Activated CD4-positive, alpha-beta T cell treated with anti-CD3 and anti-CD28 coated beads, Interleukin-2, amount 10 ng/mL, durations not matched to agents 7 days and 5 days (primary cell): Measurements from ENCODE around the gene COMMD3. TPM values are rescaled to one million over a fixed set of nuclear protein-coding genes. Genes with fewer than 3 reads are reported as not detected.

ENCODE experiments used
- CTCF ChIA-PET: fragments of 350-600 bp; sonication (Branson Sonifier 250); formaldehyde crosslinking; loops from one replicate; lab custom pipeline; 2021; ENCODE audit warnings: antibody characterized with exemption; lab: Charles Lee
- POLR2A ChIA-PET: fragments of 350-600 bp; sonication (Branson Sonifier 250); formaldehyde crosslinking; loops from one replicate; lab custom pipeline; 2021; ENCODE audit warnings: antibody characterized with exemption; lab: Charles Lee
- DNase-seq: peaks from one replicate; pipeline ENCODE4 v3.0.0-alpha.2; 2020
- H3K27ac Mint-ChIP-seq: one replicate; pipeline ENCODE4 v1.8.0; 2021; ENCODE audit warnings: mild to moderate bottlenecking, moderate library complexity, mixed read lengths
- H3K27me3 Mint-ChIP-seq: one replicate; pipeline ENCODE4 v1.8.0; 2021; ENCODE audit warnings: mixed read lengths
- H3K36me3 Mint-ChIP-seq: one replicate; pipeline ENCODE4 v1.8.0; 2021; ENCODE audit warnings: low read depth, mixed read lengths
- H3K4me1 Mint-ChIP-seq: one replicate; pipeline ENCODE4 v1.8.0; 2021; ENCODE audit warnings: mixed read lengths
- H3K4me3 Mint-ChIP-seq: one replicate; pipeline ENCODE4 v1.8.0; 2021; ENCODE audit warnings: mild to moderate bottlenecking, moderate library complexity, mixed read lengths
- H3K9me3 Mint-ChIP-seq: one replicate; pipeline ENCODE4 v1.8.0; 2021; ENCODE audit warnings: mixed read lengths
- total RNA-seq, 2 experiments: library from RNA; stranded (reverse); gene quantifications; one replicate each; pipeline ENCODE4 v1.2.3, GENCODE V29; 2021

COMMD3 gene
- total RNA-seq, 2 experiments from 2014 or later: 58.9 to 68.8 TPM

- DNase-seq: no peak
- ChIA-PET POLR2A (no interaction called here), CTCF (interaction anchor here (1.1 kb wide), 1 partner anchor 100 kb away, joined by 4 read pairs; no protein-coding TSS in a partner anchor)
- Mint-ChIP-seq H3K36me3 (peaks cover 4% of the 10 kb centered on the region), H3K27me3 (no peaks in the 10 kb centered on the region), H3K4me1 (peaks cover 32% of the 10 kb centered on the region), H3K4me3 (no peak overlapping the region), H3K27ac (no peak overlapping the region), H3K9me3 (no peaks in the 10 kb centered on the region)
These were observed 49.0 kb downstream of the COMMD3 start for GRCh38 chr10:22365233-22365632.

GRCh38 chr10:22365644-22366434 lies 49.7 kb downstream of the COMMD3 start:
- Mint-ChIP-seq H3K4me1 (peaks cover 34% of the 10 kb centered on the region), H3K36me3 (peaks cover 4% of the 10 kb centered on the region), H3K4me3 (no peak overlapping the region), H3K27me3 (no peaks in the 10 kb centered on the region), H3K27ac (no peak overlapping the region), H3K9me3 (no peaks in the 10 kb centered on the region)
- ChIA-PET POLR2A (interaction anchor here (0.9 kb wide), 1 partner anchor 13 kb away, joined by 3 read pairs; no protein-coding TSS in a partner anchor), CTCF (interaction anchor here (1.1 to 1.5 kb wide), 3 partner anchors 13 to 101 kb away, joined by 3 to 4 read pairs (median 3); no protein-coding TSS in a partner anchor)
- DNase-seq: no peak

- Mint-ChIP-seq H3K27me3 (no peaks in the 10 kb centered on the region), H3K9me3 (no peaks in the 10 kb centered on the region), H3K4me1 (peaks cover 34% of the 10 kb centered on the region), H3K36me3 (peaks cover 4% of the 10 kb centered on the region), H3K27ac (no peak overlapping the region), H3K4me3 (no peak overlapping the region)
- no peak for DNase-seq
- POLR2A ChIA-PET: interaction anchor here (0.9 kb wide), 1 partner anchor 12 kb away, joined by 3 read pairs; no protein-coding TSS in a partner anchor
- CTCF ChIA-PET: interaction anchor here (1.1 to 1.5 kb wide), 3 partner anchors 14 to 101 kb away, joined by 3 to 4 read pairs (median 3); no protein-coding TSS in a partner anchor
These were observed 50.2 kb downstream of the COMMD3 start for GRCh38 chr10:22366435-22366703.

GRCh38 chr10:22366771-22367170 lies 50.6 kb downstream of the COMMD3 start:
- ChIA-PET CTCF (interaction anchor here (1.3 to 1.5 kb wide), 2 partner anchors 14 to 24 kb away, joined by 3 read pairs; no protein-coding TSS in a partner anchor), POLR2A (interaction anchor here (0.9 kb wide), 1 partner anchor 12 kb away, joined by 3 read pairs; no protein-coding TSS in a partner anchor)
- peak overlapping the region; percentile 2 for H3K4me3 Mint-ChIP-seq
- H3K9me3 Mint-ChIP-seq: no peaks in the 10 kb centered on the region
- peaks cover 4% of the 10 kb centered on the region for H3K36me3 Mint-ChIP-seq
- H3K27ac Mint-ChIP-seq: peak overlapping the region; percentile 60
- H3K27me3 Mint-ChIP-seq: no peaks in the 10 kb centered on the region
- peaks cover 34% of the 10 kb centered on the region for H3K4me1 Mint-ChIP-seq
- DNase-seq: no peak

- Mint-ChIP-seq H3K27me3 (no peaks in the 10 kb centered on the region), H3K4me1 (peaks cover 34% of the 10 kb centered on the region), H3K36me3 (peaks cover 4% of the 10 kb centered on the region), H3K9me3 (no peaks in the 10 kb centered on the region), H3K27ac (peak overlapping the region; percentile 70), H3K4me3 (peak overlapping the region; percentile 47)
- DNase-seq: no peak
- CTCF ChIA-PET: interaction anchor here (1.5 kb wide), 1 partner anchor 15 kb away, joined by 3 read pairs; no protein-coding TSS in a partner anchor
- POLR2A ChIA-PET: no interaction called here
These were observed 51.3 kb downstream of the COMMD3 start for GRCh38 chr10:22367471-22367870.

GRCh38 chr10:22368402-22368801 lies 52.2 kb downstream of the COMMD3 start:
- DNase-seq: no peak
- Mint-ChIP-seq H3K36me3 (peaks cover 4% of the 10 kb centered on the region), H3K27me3 (no peaks in the 10 kb centered on the region), H3K27ac (no peak overlapping the region), H3K4me1 (peaks cover 34% of the 10 kb centered on the region), H3K9me3 (no peaks in the 10 kb centered on the region), H3K4me3 (no peak overlapping the region)
- CTCF ChIA-PET: interaction anchor here (0.9 kb wide), 1 partner anchor 13 kb away, joined by 4 read pairs; no protein-coding TSS in a partner anchor
- POLR2A ChIA-PET: no interaction called here

- ChIA-PET CTCF (interaction anchor here (0.9 to 1.6 kb wide), 3 partner anchors 10 to 29 kb away, joined by 3 to 6 read pairs (median 4); no protein-coding TSS in a partner anchor), POLR2A (no interaction called here)
- Mint-ChIP-seq H3K27ac (no peak overlapping the region), H3K4me1 (peaks cover 34% of the 10 kb centered on the region), H3K9me3 (no peaks in the 10 kb centered on the region), H3K36me3 (peaks cover 4% of the 10 kb centered on the region), H3K4me3 (no peak overlapping the region), H3K27me3 (no peaks in the 10 kb centered on the region)
- no peak for DNase-seq
These were observed 52.8 kb downstream of the COMMD3 start for GRCh38 chr10:22368981-22369380.

- ChIA-PET CTCF (interaction anchor here (1.3 to 1.6 kb wide), 2 partner anchors 9 to 29 kb away, joined by 3 to 6 read pairs; no protein-coding TSS in a partner anchor), POLR2A (interaction anchor here (0.6 kb wide), 1 partner anchor 720 kb away, joined by 3 read pairs; no protein-coding TSS in a partner anchor)
- H3K9me3 Mint-ChIP-seq: no peaks in the 10 kb centered on the region
- H3K4me3 Mint-ChIP-seq: no peak overlapping the region
- no peak for DNase-seq
- peaks cover 34% of the 10 kb centered on the region for H3K4me1 Mint-ChIP-seq
- H3K27ac Mint-ChIP-seq: no peak overlapping the region
- peaks cover 4% of the 10 kb centered on the region for H3K36me3 Mint-ChIP-seq
- no peaks in the 10 kb centered on the region for H3K27me3 Mint-ChIP-seq
These were observed 53.4 kb downstream of the COMMD3 start for GRCh38 chr10:22369434-22370072.

Other genes starting within 250 kb of the COMMD3 start
- gene EBLN1, start 98.4 kb upstream of the COMMD3 start, total RNA-seq: not detected
- gene BMI1, start 4.7 kb downstream of the COMMD3 start, total RNA-seq: 10 to 100 TPM; 29.5 to 30.3 TPM
- gene SPAG6, start 29.1 kb downstream of the COMMD3 start, total RNA-seq: under 1 TPM; 0.57 to 0.75 TPM